Endometrium (tissue), 2 donors: ENCODE results near the gene FBXO44.

Experiments used
- FAIRE-seq: peaks from 2 replicates; lab custom pipeline; 2012; peaks lifted over from hg19 to GRCh38; lab: Jason Lieb, UNC
- donor health status: control.
- donor health status: control.

Gene FBXO44

GRCh38 chr1:11690397-11691301 lies 36.0 kb downstream of the FBXO44 start:
- FAIRE-seq: no peak

- FAIRE-seq: no peak
These were observed 36.7 kb downstream of the FBXO44 start, which contains the start of gene DRAXIN for GRCh38 chr1:11691302-11691914. DRAXIN (plus strand) TSS chr1:11691710; CDS start chr1:11706259, 14,549 bp downstream.

- FAIRE-seq: no peak
These were observed 37.4 kb downstream of the FBXO44 start for GRCh38 chr1:11691928-11692711.

- FAIRE-seq: no peak
These were observed 38.4 kb downstream of the FBXO44 start for GRCh38 chr1:11693024-11693590.

GRCh38 chr1:11693917-11694316 lies 39.2 kb downstream of the FBXO44 start:
- no peak for FAIRE-seq

- no peak for FAIRE-seq
These were observed 41.2 kb downstream of the FBXO44 start for GRCh38 chr1:11695861-11696260.

GRCh38 chr1:11697188-11697892 lies 42.7 kb downstream of the FBXO44 start:
- FAIRE-seq: no peak

GRCh38 chr1:11697893-11698210 lies 43.2 kb downstream of the FBXO44 start:
- FAIRE-seq: no peak

GRCh38 chr1:11700601-11701467 lies 46.2 kb downstream of the FBXO44 start:
- no peak for FAIRE-seq

- no peak for FAIRE-seq
These were observed 46.9 kb downstream of the FBXO44 start for GRCh38 chr1:11701551-11701961.

GRCh38 chr1:11701981-11702803 lies 47.5 kb downstream of the FBXO44 start:
- no peak for FAIRE-seq

GRCh38 chr1:11703357-11704193 lies 48.9 kb downstream of the FBXO44 start:
- FAIRE-seq: no peak

GRCh38 chr1:11704194-11704529 lies 49.5 kb downstream of the FBXO44 start:
- no peak for FAIRE-seq

GRCh38 chr1:11704691-11705475 lies 50.2 kb downstream of the FBXO44 start:
- FAIRE-seq: no peak

GRCh38 chr1:11705596-11705995 lies 50.9 kb downstream of the FBXO44 start:
- no peak for FAIRE-seq

GRCh38 chr1:11706292-11706691 lies 51.6 kb downstream of the FBXO44 start:
- FAIRE-seq: no peak

- FAIRE-seq: no peak
These were observed 53.1 kb downstream of the FBXO44 start for GRCh38 chr1:11707621-11708276.
